NCI-H1417 (cell line): ENCODE data around the gene TMEM234.
"Not testable (repeated sequence)": the region's sequence is repeated elsewhere in the genome, so short reads cannot be mapped to it uniquely, and the experiment has no call there.

ENCODE experiments used
- DNase-seq, 3 experiments: peaks; one replicate each; lab custom pipeline; 2025; lab: John Stamatoyannopoulos, UW

The TMEM234 gene

DNA sequence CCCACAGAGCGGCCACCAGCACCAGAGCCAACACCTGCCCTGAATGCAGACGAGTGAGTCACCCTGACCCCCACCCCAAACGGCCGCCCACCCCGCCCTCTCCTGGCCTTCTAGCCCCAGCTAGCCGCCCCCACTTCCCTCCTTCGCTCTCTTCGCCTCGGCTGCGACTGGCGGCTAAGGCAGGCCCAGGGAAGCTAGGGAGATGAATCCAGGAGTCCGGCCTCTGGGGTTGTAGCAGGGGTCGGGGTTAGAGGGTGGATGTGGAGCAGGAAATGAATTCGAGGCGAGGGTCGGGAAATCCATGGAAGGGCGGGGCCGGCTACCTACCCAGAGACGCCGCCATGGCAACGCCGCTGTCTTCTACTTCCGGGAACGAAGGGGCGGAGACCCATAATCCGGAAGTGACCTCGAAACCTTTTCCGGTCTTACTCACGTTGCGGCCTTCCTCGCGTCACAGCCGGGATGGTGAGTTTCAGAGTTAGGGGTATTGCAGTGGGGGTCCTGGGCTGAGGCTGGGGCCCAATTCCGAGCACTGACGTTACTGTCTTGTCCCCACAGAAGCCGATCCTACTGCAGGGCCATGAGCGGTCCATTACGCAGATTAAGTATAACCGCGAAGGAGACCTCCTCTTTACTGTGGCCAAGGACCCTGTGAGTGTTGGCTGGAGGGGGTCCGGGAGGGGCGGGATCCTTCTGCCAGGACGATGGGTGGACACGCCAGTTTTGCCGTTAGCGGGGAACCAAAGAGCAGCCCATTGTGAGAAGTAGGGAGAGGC, at the start of gene TMEM234, which contains the start of gene EIF3I:
Gene TMEM234, minus strand, starts transcription at position 374 of the 776 bp plus-strand sequence. Its CDS starts 31 bp downstream, at position 343.
Gene EIF3I, plus strand, starts transcription at position 428 of the 776 bp plus-strand sequence. Its CDS starts 35 bp downstream, at position 463.
- peak; percentile 88 to 95 (median 90) for DNase-seq

DNA sequence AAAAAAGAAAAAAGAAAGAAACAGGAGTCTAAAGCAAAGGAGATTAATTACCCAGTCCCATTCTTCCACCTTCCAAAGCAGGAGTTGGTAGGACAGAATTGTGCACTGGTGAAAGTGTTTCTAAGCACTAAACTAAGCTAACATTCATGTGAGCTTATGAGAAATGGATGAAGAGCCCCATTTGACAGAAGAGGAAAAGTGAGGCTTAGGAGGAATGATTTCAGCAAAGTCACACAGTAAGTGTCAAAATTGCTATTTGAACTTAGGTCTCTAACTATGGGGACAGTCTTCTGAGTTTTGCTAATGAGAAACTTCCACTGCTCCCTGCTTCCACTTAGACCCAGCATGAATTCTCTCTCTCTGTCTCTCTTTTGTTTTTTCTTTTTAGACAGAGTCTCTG, 47.6 kb upstream of the TMEM234 start:
- DNase-seq: no peak

DNA sequence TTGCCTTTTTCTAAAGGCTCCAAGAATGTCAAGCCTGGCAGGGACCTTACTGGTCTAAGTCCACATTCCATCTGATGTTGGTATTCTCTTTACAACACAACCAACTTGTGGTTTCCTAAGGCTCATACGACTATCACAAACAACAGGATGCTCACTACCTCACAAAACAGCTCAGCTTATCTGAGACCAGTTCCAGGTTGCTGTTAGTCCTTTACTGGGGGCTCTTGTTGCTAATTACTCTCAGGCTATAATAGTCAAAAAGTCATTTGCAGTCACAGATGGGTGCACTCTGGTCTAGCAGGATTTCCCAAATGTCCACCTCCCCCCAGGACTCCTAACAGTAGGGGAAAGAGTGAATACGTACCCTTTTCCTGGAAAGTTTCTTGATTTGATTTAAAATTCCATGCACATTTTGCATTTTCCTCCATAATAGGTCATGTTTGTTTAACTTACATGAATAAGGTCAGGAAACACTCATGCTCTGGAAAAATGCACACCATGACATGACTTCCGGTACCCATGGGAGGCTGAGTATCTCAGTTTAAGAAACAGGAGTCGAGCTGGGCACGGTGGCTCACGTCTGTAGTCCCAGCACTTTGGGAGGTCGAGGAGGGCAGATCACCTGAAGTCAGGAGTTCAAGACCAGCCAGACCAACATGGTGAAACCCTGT, 44.9 kb upstream of the TMEM234 start:
- DNase-seq: no peak

DNA sequence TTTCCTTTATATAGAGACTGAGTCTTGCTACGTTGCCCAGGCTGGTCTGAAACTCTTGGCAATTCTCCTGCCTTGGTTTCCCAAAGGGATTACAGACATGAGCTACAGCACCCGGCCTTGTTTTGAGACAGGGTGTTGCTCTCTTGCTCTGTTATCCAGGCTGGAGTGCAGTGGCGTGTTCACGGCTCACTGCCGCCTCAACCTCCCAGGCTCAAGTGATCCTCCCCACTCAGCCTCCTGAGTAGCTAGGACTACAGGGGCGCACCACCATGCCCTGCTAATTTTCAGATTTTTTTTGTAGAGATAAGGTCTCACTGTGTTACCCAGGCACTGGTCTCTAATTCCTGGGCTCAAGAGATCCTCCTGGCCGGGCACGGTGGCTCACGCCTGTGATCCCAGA, 43.7 kb upstream of the TMEM234 start:
- no peak for DNase-seq

DNA sequence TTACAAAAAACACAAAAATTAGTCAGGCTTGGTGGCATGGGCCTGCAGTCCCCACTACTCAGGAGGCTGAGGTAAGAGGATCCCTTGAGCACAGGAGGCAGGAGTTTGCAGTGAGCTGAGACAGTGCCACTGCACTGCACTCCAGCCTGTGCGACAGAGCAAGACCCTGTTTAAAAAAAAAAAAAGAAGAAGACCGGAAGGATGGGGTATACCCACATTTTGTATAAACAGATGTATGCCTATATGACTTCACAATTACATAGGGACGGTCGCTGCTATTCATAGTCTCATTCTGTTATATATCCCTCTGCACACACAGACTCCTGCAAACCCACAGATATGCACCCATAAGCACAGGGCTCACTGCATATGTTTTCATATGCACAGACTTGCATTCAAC, 41.6 kb upstream of the TMEM234 start:
- DNase-seq: no peak

DNA sequence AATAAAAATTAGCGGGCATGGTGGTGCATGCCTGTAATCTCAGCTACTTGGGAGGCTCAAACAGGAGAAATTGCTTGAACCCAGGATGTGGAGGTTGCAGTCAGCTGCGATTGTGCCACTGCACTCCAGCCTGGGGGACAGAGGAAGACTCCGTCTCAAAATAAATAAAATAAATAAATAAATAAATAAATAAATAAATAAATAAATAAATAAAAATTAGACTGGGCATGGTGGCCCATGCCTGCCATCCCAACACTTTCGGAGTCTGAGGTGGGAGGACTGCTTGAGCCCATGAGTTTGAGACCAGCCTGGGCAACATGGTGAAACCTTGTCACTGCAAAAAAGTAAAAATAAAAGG, 41.1 kb upstream of the TMEM234 start:
- DNase-seq: not testable (repeated sequence)

DNA sequence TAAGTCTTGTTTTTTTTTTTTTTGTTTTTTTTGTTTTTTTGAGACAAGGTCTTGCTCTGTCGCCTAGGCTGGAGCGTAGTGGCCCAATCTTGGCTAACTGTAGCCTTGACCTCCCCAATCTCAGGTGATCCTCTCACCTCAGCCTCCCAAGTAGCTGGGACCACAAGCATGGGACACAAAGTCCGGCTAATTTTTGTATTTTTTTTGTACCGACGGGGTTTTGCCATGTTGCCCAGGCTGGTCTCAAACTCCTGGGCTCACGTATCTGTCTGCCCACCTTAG, 35.0 kb upstream of the TMEM234 start:
- DNase-seq: no peak

DNA sequence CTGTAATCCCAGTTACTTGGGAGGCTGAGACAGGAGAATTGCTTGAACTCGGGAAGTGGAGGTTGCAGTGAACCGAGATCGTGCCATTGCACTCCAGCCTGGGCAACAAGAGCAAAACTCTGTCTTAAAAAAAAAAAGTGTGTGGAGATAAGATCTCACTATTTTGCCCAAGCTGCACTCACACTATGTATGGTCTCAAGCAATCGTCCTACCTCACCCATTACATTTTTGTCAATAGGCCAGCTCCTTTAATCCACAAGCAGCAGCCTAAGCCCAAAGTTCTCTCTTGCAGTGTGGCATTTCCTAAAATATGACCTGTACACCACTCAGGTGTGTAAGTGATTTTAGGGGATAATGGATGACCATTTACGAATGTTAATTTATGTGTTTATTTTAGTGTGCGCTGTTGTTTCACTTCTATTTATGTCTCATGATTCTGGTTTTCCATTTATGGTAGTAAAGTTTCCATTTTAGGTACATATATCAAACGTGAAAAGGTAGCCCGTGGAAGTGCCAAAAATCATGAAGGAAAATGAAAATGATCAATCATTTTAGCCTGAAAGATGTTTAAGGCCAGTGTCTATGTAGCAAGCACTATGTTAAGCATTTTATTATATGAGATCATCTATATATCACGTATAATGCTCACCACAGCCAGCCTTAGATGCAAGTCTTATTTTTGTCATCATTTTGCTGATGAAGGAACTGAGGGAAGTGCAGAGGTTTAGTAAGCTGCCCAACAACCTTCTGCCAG, 34.5 kb upstream of the TMEM234 start:
- no peak for DNase-seq

DNA sequence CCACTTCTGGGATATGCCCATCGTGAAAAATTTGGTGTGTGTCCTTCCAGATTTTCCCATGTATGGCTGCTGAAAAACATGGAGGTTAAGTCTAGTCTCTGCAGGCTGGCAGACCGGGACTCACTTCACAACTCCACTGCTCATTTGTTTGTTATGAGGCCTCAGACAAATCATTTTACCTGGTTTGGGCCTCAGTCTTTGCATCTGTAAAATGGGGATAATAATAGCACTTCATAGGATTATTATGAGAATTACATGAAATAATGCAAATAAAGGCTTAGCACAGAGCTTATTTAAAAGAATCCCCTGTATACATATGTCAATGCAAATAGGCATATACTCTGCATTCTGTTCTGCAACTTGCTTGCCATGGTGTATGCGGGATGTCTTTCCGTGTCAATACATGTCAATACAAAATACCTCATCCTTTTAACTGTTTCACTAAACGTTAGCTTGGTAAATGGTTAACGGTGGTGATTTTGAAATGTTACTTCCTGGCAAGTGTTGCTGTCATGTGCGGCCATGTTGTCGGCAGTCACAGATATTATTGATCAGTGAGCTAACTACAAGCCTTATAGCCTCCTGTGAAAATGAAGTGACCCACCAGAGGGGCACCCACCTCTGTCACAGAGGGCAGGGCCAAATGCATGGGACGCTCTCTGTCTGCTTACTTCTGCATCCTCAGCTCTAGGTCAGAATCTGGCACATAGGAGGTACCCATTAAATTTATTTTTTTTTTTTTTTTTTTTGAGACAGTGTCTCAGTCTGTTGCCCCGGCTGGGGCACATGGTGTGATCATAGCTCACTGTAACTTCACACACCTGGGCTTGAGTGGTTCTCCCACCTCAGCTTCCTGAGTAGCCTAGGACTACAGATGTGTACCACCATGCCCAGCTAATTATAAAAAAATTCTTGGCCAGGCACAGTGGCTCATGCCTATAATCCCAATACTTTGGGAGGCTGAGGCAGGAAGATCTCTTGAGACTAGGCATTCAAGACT, 33.2 kb upstream of the TMEM234 start:
- DNase-seq: no peak

DNA sequence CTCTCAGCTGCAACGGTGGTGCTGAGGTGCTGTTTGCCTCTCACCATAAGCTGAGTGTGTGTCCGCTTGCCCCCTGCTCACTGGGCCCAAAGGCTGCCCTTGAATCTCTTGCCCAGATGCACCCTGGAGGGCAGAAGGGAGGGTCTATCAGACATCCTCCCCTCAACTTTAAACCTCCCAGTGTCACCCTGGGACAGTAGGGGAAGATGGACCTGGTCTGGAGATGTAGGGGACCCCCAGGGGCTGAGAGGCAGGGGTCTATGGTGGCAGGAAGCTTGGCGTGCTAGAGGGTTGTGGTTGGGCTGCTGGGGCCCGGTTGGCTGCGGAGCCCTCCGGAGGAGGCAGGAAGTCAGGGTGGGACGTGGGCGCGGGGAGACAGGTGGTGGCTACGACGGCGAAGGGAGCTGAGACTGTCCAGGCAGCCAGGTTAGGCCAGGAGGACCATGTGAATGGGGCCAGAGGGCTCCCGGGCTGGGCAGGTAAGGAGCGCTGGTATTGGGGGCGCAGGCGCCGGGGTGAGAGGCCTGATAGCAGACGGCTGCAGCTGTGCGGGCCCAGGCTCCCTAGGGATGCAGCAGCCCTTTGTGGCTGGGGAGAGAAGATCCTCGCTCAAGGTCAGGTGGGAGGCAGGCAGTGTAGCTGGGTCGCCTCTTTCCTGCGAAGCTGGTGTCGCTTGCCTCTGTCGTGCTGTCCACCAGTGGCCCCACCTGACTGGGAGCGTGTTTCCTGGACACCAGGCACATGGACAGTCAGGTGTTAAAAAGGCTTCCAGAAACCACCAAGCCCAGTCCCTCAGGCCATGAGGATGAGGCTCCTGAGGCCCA, 29.0 kb upstream of the TMEM234 start, which contains the start of gene LCK:
Gene LCK, plus strand, starts transcription at position 373 of the 824 bp plus-strand sequence. CDS start 23,065 bp downstream, outside the sequence.
- DNase-seq: no peak

DNA sequence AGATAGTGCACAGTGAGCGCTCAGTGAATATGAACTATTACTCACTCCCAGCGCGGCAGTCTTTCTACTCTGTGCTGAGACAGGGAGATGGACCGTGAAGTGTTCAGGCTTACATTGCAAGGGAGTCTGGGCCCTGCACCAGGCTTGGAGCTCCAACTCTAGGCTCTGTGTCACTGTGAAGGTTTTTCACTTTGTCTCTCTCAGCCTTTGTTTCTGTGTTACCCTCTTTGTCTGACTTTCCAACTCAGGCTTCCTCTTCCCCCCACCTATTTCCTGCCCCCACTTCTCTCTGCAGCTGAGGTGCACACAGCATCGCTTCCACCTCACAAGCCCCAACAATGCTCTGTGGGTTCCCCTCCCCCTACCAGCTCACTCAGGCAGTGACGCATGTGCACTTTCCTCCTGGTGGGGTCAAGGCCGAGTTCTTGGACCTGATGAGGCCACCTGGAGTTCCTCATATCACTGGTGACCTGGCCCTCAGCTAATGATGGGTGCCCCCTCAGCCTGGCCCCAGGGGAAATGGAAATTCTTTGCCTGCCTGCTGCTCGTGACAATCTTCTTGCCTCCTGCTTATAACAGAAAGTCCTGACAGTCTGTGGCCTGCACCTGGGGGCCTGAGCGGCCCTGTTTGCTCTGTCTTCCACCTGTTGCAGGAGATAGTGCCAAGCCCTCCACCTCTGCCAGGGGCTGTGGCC, 27.8 kb upstream of the TMEM234 start:
- peak in 1 of 3 experiments; percentile 11 for DNase-seq

DNA sequence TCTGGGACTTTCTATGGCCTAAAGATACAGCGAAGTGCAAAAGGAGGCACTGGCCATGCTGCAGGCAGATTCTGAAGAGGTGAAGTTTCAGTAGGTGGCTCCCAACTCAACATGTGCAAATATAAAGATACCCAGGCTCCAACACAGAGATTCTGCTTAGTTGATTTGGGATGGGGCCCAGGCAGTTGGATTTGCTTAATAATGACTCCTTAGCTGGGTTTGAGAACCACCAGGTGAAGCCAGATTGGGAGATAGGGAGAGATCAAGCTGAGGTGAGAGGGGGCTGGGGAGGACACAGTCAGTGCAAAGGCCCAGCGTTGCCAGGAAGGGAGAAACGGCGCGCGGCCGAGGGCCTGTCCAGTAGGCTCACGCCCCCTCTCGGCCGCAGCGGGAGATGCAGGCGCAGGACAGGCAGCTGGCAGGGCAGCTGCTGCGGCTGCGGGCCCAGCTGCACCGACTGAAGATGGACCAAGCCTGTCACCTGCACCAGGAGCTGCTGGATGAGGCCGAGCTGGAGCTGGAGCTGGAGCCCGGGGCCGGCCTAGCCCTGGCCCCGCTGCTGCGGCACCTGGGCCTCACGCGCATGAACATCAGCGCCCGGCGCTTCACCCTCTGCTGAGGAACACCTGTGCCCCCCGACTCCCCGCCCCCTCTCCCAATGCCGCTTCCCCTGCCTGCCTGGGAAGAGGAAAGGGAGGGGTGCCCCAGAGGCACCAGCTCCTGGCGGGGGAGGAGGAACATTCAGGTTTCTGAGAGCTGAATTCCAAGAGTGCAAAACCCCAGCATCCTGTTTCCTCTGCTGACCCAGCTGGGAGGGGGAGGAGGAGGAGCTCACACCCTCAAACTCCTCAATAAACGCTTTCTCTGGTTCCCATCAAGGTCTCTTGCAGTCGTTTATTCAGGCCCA, 26.1 kb upstream of the TMEM234 start:
- DNase-seq: peak; percentile 77 to 88 (median 77)

DNA sequence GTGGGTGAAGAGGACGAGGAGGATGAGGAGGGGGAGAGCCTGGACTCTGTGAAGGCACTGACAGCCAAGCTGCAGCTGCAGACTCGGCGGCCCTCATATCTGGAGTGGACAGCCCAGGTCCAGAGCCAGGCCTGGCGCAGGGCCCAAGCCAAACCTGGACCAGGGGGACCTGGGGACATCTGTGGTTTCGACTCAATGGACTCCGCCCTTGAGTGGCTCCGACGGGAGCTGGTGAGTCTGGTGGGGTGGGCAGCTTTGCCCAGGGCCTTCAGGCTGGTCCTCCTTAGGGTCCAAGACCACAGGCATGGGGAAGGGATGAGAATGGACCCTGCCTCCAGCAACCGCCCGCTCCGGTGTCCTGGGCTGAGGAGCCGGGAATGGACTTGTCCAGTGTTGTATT, 25.3 kb upstream of the TMEM234 start:
- no peak for DNase-seq

DNA sequence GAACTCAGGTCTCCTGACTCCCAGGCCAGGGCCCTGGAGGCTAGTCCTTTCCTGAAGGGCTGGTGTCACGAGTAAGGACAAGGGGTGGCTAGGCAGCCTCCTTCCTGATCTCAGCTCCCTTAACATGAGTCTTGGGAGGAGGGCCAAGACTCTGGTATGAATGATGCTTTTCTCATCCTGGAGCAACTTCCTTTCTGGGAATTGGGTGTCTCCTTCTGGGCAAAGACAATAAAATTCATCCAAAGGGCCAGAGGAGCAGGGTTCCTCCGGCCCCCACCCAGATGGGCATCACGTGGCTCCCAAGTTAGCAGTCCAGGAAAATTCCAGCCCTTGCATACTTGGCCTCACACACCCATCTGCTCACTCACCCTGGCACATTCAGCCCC, 24.7 kb upstream of the TMEM234 start, which contains the start of gene FAM167B:
Gene FAM167B, plus strand, starts transcription at position 335 of the 386 bp plus-strand sequence. CDS start 200 bp downstream, outside the sequence.
- no peak for DNase-seq

DNA sequence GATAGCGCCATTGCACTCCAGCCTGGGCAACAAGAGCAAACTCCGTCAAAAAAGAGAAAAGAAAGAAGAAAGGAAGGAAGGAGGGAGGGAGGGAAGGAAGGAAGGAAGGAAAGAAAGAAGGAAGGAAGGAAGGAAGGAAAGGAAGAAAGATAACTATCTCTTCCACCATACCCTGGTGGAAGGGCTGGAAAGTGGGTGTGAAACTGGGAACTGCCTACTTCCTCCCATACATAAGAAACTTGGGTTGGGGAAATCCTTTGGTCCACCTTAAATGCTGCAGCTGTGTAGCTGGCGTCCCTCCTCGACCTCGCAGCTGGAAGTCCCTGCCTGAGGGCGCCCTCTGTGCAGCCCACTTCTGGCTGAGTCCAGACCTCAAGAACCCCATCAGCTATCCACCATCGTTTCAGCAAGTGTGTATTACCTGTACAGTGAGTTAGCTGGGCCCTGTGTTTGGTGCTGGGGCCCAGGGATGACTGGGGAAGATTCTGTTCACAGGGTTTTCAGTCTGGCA, 20.2 kb upstream of the TMEM234 start:
- peak in 1 of 3 experiments; percentile 28 for DNase-seq

DNA sequence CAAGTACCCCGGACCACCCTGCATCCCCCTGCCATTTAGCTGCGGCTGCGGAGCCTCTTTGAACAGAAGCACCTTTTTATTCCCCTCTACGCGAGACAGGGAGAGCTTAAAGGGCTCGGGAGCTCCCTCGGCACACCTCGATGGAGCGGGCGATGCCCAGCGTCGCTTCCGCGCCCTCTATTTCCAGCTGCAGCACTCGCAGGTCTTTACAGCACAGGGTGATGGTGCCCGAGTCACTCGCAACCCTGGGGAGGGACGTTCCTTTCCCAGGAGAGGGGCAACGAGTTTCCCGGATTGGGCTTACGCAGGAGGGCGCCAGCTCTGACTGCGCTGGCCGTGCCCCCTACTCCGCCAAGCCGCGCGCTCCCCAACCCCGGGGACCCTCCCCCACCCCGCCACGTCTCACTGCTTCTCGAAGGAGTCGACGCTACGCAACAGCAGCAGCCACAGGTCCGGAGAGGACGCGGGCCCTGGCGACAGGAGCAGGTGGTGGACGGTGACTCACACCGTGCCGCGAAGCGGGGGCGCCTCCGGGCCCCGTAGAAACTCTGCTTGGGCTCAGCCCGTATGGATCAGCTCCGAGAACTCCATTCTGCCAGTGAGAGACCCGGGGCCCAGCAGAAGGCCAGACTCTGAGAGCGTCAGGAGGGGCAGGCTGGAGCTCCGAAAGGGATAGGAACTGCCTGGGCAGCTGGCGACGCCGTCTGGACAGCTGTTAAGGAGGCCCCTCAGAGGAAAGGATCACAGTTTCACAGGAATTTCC, 19.0 kb upstream of the TMEM234 start:
- peak; percentile 75 to 87 (median 82) for DNase-seq

DNA sequence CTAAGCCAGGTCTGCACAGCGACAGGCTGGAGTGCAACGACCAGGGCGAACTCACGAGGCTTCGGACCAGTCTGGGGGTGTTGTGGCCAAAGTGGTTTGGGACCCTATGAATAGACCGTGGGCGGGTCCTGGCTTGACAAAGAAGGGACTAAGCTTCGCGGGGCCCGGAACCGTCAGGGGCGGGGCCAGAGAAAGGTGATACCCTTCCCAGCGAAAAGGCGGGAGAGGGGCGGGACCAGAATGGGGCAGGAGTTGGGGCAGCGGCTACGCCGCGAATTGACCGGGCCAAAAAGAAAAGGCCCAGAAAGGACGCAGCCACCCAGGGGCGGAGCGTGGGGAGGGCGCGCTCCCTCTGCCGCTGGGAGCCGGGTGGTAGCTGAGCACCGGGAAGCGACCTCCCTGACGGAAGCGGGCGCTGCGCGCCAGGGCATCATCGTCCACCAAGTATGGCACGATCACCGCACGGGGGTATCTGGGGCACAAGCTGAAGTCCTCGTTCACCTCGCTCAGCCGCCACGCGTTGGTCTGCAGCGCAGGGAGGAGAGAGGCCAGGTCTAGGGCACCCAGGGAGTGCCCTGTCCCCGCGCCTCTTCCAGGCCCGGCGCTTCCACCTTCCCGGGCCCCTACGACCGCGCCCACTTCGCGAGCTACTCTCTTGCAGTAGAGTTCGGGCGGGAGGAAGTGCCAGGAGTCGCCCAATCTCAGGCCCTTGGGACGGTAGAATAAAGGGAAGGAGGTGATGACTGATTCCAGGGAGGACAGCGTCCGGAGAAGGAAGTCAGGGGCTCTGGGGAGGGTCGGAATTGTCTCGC, 18.2 kb upstream of the TMEM234 start:
- DNase-seq: peak; percentile 86 to 92 (median 92)
